NCI-H2227 treated with DMSO at 0.1 percent for 48 hours (cell line): ENCODE data around the gene ZNF497.
"Not testable (repeated sequence)": the region's sequence is repeated elsewhere in the genome, so short reads cannot be mapped to it uniquely, and the experiment has no call there.

ENCODE experiments used
- DNase-seq: peaks from one replicate; lab custom pipeline; 2025; lab: John Stamatoyannopoulos, UW

ZNF497 gene

GRCh38 chr19:58362272-58362994, at the start of gene ZNF497:
Gene ZNF497, minus strand, starts transcription at chr19:58362751. Its CDS starts 5,116 bp downstream, at chr19:58357635.
- peak; percentile 100 for DNase-seq

- DNase-seq: peak; percentile 65
Measured at GRCh38 chr19:58409010-58409790, 46.6 kb upstream of the ZNF497 start.

- peak; percentile 100 for DNase-seq
Measured at GRCh38 chr19:58408152-58409009, 45.8 kb upstream of the ZNF497 start, which contains the start of gene ZNF584. Gene ZNF584, plus strand, starts transcription at chr19:58408649. Its CDS starts 499 bp downstream, at chr19:58409148.

GRCh38 chr19:58407658-58408151, 45.2 kb upstream of the ZNF497 start:
- DNase-seq: no peak

- no peak for DNase-seq
Measured at GRCh38 chr19:58406818-58407657, 44.5 kb upstream of the ZNF497 start.

- not testable (repeated sequence) for DNase-seq
Measured at GRCh38 chr19:58403920-58404478, 41.4 kb upstream of the ZNF497 start.

- DNase-seq: no peak
Measured at GRCh38 chr19:58401840-58402421, 39.4 kb upstream of the ZNF497 start.

GRCh38 chr19:58400916-58401839, 38.6 kb upstream of the ZNF497 start:
- DNase-seq: peak; percentile 100

- DNase-seq: peak; percentile 88
Measured at GRCh38 chr19:58400316-58400915, 37.9 kb upstream of the ZNF497 start.

GRCh38 chr19:58399903-58400302, 37.4 kb upstream of the ZNF497 start:
- no peak for DNase-seq

GRCh38 chr19:58398545-58398944, 36.0 kb upstream of the ZNF497 start:
- no peak for DNase-seq

- DNase-seq: no peak
Measured at GRCh38 chr19:58398087-58398486, 35.5 kb upstream of the ZNF497 start.

- no peak for DNase-seq
Measured at GRCh38 chr19:58397533-58398037, 35.0 kb upstream of the ZNF497 start.

GRCh38 chr19:58396691-58397532, 34.4 kb upstream of the ZNF497 start:
- no peak for DNase-seq

GRCh38 chr19:58395979-58396627, 33.6 kb upstream of the ZNF497 start:
- no peak for DNase-seq

- no peak for DNase-seq
Measured at GRCh38 chr19:58395220-58395978, 32.8 kb upstream of the ZNF497 start, which contains the start of gene RNF225. Gene RNF225, plus strand, starts transcription at chr19:58395656. Its CDS starts 434 bp downstream, at chr19:58396090.
